GM18505 (cell line): ENCODE results near the gene LZIC.

Source experiments
- ATAC-seq: cut with Tn5 transposase; IDR thresholded peaks from one replicate; pipeline ENCODE4 v1.9.1; 2021; ENCODE audit not compliant: unreplicated experiment
- POLR2A ChIP-seq: IDR thresholded peaks from 4 replicates; pipeline ENCODE4 v1.6.1; 2011; ENCODE audit warnings: borderline replicate concordance; ENCODE audit not compliant: insufficient read depth, insufficient read length; ENCODE audit errors: extremely low read depth

The LZIC gene

GRCh38 chr1:9905010-9905409 lies 38.2 kb downstream of the LZIC start:
- TF ChIP-seq POLR2A: no peak
- ATAC-seq: no peak

- ATAC-seq: no peak
- no peak for TF ChIP-seq POLR2A
Observed at GRCh38 chr1:9904596-9904995, 38.6 kb downstream of the LZIC start.

- ATAC-seq: no peak
- no peak for TF ChIP-seq POLR2A
Observed at GRCh38 chr1:9903801-9904527, 39.2 kb downstream of the LZIC start.

- ATAC-seq: no peak
- no peak for TF ChIP-seq POLR2A
Observed at GRCh38 chr1:9902060-9902452, 41.1 kb downstream of the LZIC start.

- no peak for TF ChIP-seq POLR2A
- ATAC-seq: no peak
Observed at GRCh38 chr1:9901148-9902059, 41.8 kb downstream of the LZIC start.

- no peak for ATAC-seq
- no peak for TF ChIP-seq POLR2A
Observed at GRCh38 chr1:9900142-9901043, 42.8 kb downstream of the LZIC start.

- no peak for TF ChIP-seq POLR2A
- no peak for ATAC-seq
Observed at GRCh38 chr1:9894115-9894514, 49.1 kb downstream of the LZIC start.

- ATAC-seq: no peak
Observed at GRCh38 chr1:9892563-9893528, 50.3 kb downstream of the LZIC start.

GRCh38 chr1:9891207-9891606 lies 52.0 kb downstream of the LZIC start:
- ATAC-seq: no peak
- TF ChIP-seq POLR2A: no peak

More at GRCh38 chr1:9892563-9893528, 50.3 kb downstream of the LZIC start:
- TF ChIP-seq POLR2A: no peak

- ATAC-seq: no peak
- TF ChIP-seq POLR2A: no peak
Observed at GRCh38 chr1:9890224-9890731, 52.9 kb downstream of the LZIC start.

- no peak for ATAC-seq
- no peak for TF ChIP-seq POLR2A
Observed at GRCh38 chr1:9889411-9889810, 53.8 kb downstream of the LZIC start.

- no peak for TF ChIP-seq POLR2A
- no peak for ATAC-seq
Observed at GRCh38 chr1:9888886-9889285, 54.3 kb downstream of the LZIC start.
